IgD-negative memory B cell (primary cell): Measurements from ENCODE around the gene TAPBPL. TPM values are rescaled to one million over a fixed set of nuclear protein-coding genes. Genes with fewer than 3 reads are reported as not detected.
A peak's percentile ranks its signal among the peaks of the same experiment; 100 is the strongest.
"Not testable (repeated sequence)": the region's sequence is repeated elsewhere in the genome, so short reads cannot be mapped to it uniquely, and the experiment has no call there.

Source experiments
- H3K27ac Mint-ChIP-seq, 3 donors: one replicate each; pipeline ENCODE4 v1.8.0; 2020 to 2022; ENCODE audit warnings: mild to moderate bottlenecking in 3 of 3, mixed read lengths in 3 of 3, moderate library complexity in 1 of 3
- H3K27me3 Mint-ChIP-seq: one replicate; pipeline ENCODE4 v1.8.0; 2021; ENCODE audit warnings: mixed read lengths
- H3K36me3 Mint-ChIP-seq: one replicate; pipeline ENCODE4 v1.8.0; 2020; ENCODE audit warnings: mild to moderate bottlenecking, mixed read lengths
- H3K4me1 Mint-ChIP-seq, 3 donors: one replicate each; pipeline ENCODE4 v1.8.0; 2020 to 2022; ENCODE audit warnings: mixed read lengths in 3 of 3, mild to moderate bottlenecking in 1 of 3
- H3K4me3 Mint-ChIP-seq, 4 donors: one replicate each; pipeline ENCODE4 v1.8.0; 2020 to 2022; ENCODE audit warnings: mild to moderate bottlenecking in 4 of 4, mixed read lengths in 4 of 4, moderate library complexity in 3 of 4
- H3K9me3 Mint-ChIP-seq, 3 donors: one replicate each; pipeline ENCODE4 v1.8.0; 2020 to 2021; ENCODE audit warnings: mixed read lengths in 3 of 3, mild to moderate bottlenecking in 1 of 3
- polyA plus RNA-seq: library from polyadenylated mRNA; unstranded; fragments of 300-500 nt; fragmentation: Illumina TruSeq; gene quantifications from one replicate; pipeline ENCODE4 v1.2.3, GENCODE V29; 2021

TAPBPL gene
- polyA plus RNA-seq, 1 donor from 2014 or later = 125 TPM

- not testable (repeated sequence) for H3K9me3 Mint-ChIP-seq, H3K27me3 Mint-ChIP-seq, H3K36me3 Mint-ChIP-seq
- Mint-ChIP-seq H3K27ac (peak overlapping the region; percentile 97 to 100 (median 99)), H3K4me1 (peaks cover 46 to 59% (median 53%) of the 10 kb centered on the region in 3 donors), H3K4me3 (peak overlapping the region; percentile 81 to 95 (median 92))
These were observed 24.0 kb upstream of the TAPBPL start for GRCh38 chr12:6427796-6428195.

GRCh38 chr12:6428326-6428725 lies 23.5 kb upstream of the TAPBPL start:
- Mint-ChIP-seq H3K4me1 (peaks cover 48 to 61% (median 55%) of the 10 kb centered on the region in 3 donors), H3K4me3 (peak overlapping the region; percentile 81 to 95 (median 84)), H3K27ac (peak overlapping the region; percentile 97 to 100 (median 99)), H3K27me3 (no peaks in the 10 kb centered on the region), H3K9me3 (no peaks in the 10 kb centered on the region), H3K36me3 (peaks cover 3% of the 10 kb centered on the region)

- no peaks in the 10 kb centered on the region for H3K9me3 Mint-ChIP-seq
- H3K27me3 Mint-ChIP-seq = no peaks in the 10 kb centered on the region
- peak overlapping the region; percentile 57 to 92 (median 67) for H3K27ac Mint-ChIP-seq
- peaks cover 3% of the 10 kb centered on the region for H3K36me3 Mint-ChIP-seq
- H3K4me3 Mint-ChIP-seq = peak overlapping the region in 3 of 4 donors; percentile 32 to 90 (median 72)
- peaks cover 47 to 63% (median 55%) of the 10 kb centered on the region in 3 donors for H3K4me1 Mint-ChIP-seq
These were observed 21.5 kb upstream of the TAPBPL start for GRCh38 chr12:6430124-6430989.

GRCh38 chr12:6432991-6433390 lies 18.9 kb upstream of the TAPBPL start:
- Mint-ChIP-seq H3K36me3 (no peaks in the 10 kb centered on the region), H3K4me3 (peak overlapping the region in 2 of 4 donors; percentile 82 to 85)

GRCh38 chr12:6434205-6435140 lies 17.4 kb upstream of the TAPBPL start:
- Mint-ChIP-seq H3K9me3 (no peaks in the 10 kb centered on the region), H3K27ac (peak overlapping the region in 2 of 3 donors; percentile 31 to 62), H3K27me3 (no peaks in the 10 kb centered on the region), H3K36me3 (no peaks in the 10 kb centered on the region), H3K4me3 (peak overlapping the region in 3 of 4 donors; percentile 52 to 93 (median 84)), H3K4me1 (peaks cover 30 to 38% (median 33%) of the 10 kb centered on the region in 3 donors)

More at GRCh38 chr12:6432991-6433390, 18.9 kb upstream of the TAPBPL start:
- peak overlapping the region; percentile 58 to 65 (median 62) for H3K27ac Mint-ChIP-seq
- H3K27me3 Mint-ChIP-seq = no peaks in the 10 kb centered on the region
- peaks cover 35 to 43% (median 38%) of the 10 kb centered on the region in 3 donors for H3K4me1 Mint-ChIP-seq
- no peaks in the 10 kb centered on the region for H3K9me3 Mint-ChIP-seq

- H3K4me1 Mint-ChIP-seq = peaks cover 18 to 22% (median 22%) of the 10 kb centered on the region in 3 donors
- H3K27ac Mint-ChIP-seq = peak overlapping the region in 1 of 3 donors; percentile 10
- no peak overlapping the region for H3K4me3 Mint-ChIP-seq
- no peaks in the 10 kb centered on the region for H3K27me3 Mint-ChIP-seq
- H3K36me3 Mint-ChIP-seq = no peaks in the 10 kb centered on the region
- no peaks in the 10 kb centered on the region for H3K9me3 Mint-ChIP-seq
These were observed 15.7 kb upstream of the TAPBPL start for GRCh38 chr12:6435961-6436715.

GRCh38 chr12:6437586-6437985 lies 14.3 kb upstream of the TAPBPL start:
- Mint-ChIP-seq H3K9me3 (no peaks in the 10 kb centered on the region), H3K36me3 (no peaks in the 10 kb centered on the region), H3K4me3 (no peak overlapping the region), H3K27me3 (no peaks in the 10 kb centered on the region), H3K27ac (no peak overlapping the region), H3K4me1 (peaks cover 20 to 23% (median 21%) of the 10 kb centered on the region in 3 donors)

GRCh38 chr12:6438345-6438744 lies 13.5 kb upstream of the TAPBPL start:
- Mint-ChIP-seq H3K4me1 (peaks cover 19 to 24% (median 20%) of the 10 kb centered on the region in 3 donors), H3K4me3 (no peak overlapping the region), H3K9me3 (no peaks in the 10 kb centered on the region), H3K36me3 (no peaks in the 10 kb centered on the region), H3K27ac (no peak overlapping the region), H3K27me3 (no peaks in the 10 kb centered on the region)

- no peaks in the 10 kb centered on the region for H3K27me3 Mint-ChIP-seq
- no peak overlapping the region for H3K4me3 Mint-ChIP-seq
- H3K36me3 Mint-ChIP-seq = no peaks in the 10 kb centered on the region
- H3K9me3 Mint-ChIP-seq = no peaks in the 10 kb centered on the region
- H3K27ac Mint-ChIP-seq = no peak overlapping the region
- peaks cover 21 to 26% (median 26%) of the 10 kb centered on the region in 3 donors for H3K4me1 Mint-ChIP-seq
These were observed 11.5 kb upstream of the TAPBPL start for GRCh38 chr12:6440391-6440790.

GRCh38 chr12:6442836-6443235 lies 9.0 kb upstream of the TAPBPL start:
- H3K4me1 Mint-ChIP-seq = peaks cover 38 to 43% (median 41%) of the 10 kb centered on the region in 3 donors
- no peaks in the 10 kb centered on the region for H3K36me3 Mint-ChIP-seq
- no peaks in the 10 kb centered on the region for H3K27me3 Mint-ChIP-seq
- H3K4me3 Mint-ChIP-seq = peak overlapping the region; percentile 55 to 97 (median 89)
- H3K9me3 Mint-ChIP-seq = no peaks in the 10 kb centered on the region
- H3K27ac Mint-ChIP-seq = peak overlapping the region; percentile 79 to 99 (median 89)

- Mint-ChIP-seq H3K9me3 (no peaks in the 10 kb centered on the region), H3K27me3 (no peaks in the 10 kb centered on the region), H3K4me1 (peaks cover 41 to 48% (median 47%) of the 10 kb centered on the region in 3 donors), H3K36me3 (peaks cover 2% of the 10 kb centered on the region), H3K27ac (peak overlapping the region; percentile 79 to 99 (median 89)), H3K4me3 (peak overlapping the region; percentile 81 to 98 (median 97))
These were observed 8.4 kb upstream of the TAPBPL start for GRCh38 chr12:6443361-6443983.

- peaks cover 41 to 48% (median 46%) of the 10 kb centered on the region in 3 donors for H3K4me1 Mint-ChIP-seq
- H3K27ac Mint-ChIP-seq = peak overlapping the region; percentile 79 to 99 (median 89)
- H3K36me3 Mint-ChIP-seq = peaks cover 2% of the 10 kb centered on the region
- no peaks in the 10 kb centered on the region for H3K27me3 Mint-ChIP-seq
- H3K4me3 Mint-ChIP-seq = peak overlapping the region; percentile 81 to 98 (median 97)
- H3K9me3 Mint-ChIP-seq = no peaks in the 10 kb centered on the region
These were observed 7.8 kb upstream of the TAPBPL start for GRCh38 chr12:6444031-6444430.

GRCh38 chr12:6444704-6445688 lies 6.8 kb upstream of the TAPBPL start, which contains the start of gene CD27:
Gene CD27 (plus strand): TSS chr12:6444955. CDS start chr12:6445096, 141 bp downstream.
- Mint-ChIP-seq H3K36me3 (peaks cover 3% of the 10 kb centered on the region), H3K9me3 (no peaks in the 10 kb centered on the region), H3K4me3 (peak within 1 kb of the TSS; percentile 81 to 98 (median 97)), H3K27ac (peak within 1 kb of the TSS; percentile 79 to 99 (median 93)), H3K4me1 (peaks cover 41 to 48% (median 46%) of the 10 kb centered on the region in 3 donors), H3K27me3 (no peaks in the 10 kb centered on the region)
